ENCODE data around the gene PLEKHM3.

Gene PLEKHM3

DNA sequence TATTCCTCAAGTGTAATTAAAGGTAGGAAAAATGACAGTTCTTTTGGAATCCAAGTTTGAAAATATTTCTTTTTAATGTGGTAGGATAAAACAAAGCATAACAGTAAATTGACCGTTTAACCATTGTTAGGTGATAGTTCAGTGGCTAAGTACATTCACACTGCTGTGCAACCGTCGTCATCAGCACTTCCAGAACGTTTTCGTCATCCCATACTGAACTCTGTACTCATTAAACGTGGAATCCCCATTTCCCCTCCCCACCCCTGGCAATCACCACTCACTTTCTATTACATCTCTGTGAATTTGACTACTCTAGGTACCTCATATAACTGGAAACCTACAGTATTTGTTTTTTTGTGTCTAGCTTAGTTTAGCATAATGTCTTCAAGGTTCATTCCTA, 222.7 kb downstream of the PLEKHM3 start:
- DNase-seq (ENCODE audit: low read depth in 4 of 4, low spot score in 1 of 4) = no peak

DNA sequence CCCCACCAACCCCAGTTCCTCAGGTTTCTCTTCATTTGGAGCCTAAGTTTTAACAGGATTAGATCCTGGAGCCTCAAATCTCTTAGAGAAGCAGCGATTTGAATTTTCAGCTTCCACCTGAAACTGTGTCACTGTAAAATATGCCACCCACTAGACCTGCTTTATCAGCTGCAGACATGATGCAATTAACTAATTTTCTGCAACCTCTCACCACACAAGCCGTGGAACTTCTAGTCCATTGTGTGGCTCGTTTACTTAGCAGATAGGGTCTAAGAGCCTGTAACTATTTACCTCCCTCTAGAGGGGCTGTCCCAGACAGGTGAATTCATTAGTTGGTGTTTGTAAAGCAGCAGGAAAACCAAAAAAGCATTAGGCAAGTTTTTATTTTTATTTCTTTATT, 224.1 kb downstream of the PLEKHM3 start:
- DNase-seq (ENCODE audit: low read depth in 4 of 4, low spot score in 1 of 4) = no peak

DNA sequence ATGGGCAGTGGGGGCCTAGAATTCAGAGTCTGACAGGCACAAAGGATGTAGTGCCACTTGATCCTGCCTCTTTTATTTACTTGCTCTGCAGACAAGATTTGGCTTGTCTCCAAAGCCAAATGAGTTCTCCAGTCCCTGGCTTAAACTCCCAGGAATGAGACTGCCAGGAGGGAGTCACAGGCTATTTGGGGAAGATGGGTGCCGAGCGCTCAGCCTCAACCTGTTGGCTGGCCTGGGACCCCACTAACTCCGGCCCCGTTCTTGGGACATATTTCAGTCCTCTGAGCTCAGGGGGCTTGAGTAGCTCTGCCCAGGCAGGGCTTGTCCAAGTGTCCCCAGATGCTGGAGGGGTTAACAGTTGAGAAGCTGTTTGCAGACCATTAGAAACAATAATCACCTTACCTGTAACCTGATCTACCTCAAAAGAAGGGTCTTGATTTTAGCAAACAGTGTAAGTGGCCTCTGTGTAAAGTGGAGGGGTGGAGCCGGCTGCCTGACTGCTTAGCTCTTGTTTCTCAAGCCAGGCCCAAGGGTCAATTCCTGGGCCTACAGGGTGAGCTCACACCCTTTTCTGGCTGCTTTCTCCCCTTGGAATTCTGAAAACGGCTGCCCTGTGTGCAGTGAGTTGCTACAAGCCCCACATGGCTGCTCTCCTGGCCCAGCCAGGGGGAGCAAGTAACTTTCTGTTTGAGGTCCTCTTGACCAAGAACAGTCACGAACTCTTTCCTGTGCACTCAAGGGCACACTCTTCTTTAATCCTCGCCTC, 228.6 kb downstream of the PLEKHM3 start:
- no peak for DNase-seq (ENCODE audit: low read depth in 4 of 4, low spot score in 1 of 4)

DNA sequence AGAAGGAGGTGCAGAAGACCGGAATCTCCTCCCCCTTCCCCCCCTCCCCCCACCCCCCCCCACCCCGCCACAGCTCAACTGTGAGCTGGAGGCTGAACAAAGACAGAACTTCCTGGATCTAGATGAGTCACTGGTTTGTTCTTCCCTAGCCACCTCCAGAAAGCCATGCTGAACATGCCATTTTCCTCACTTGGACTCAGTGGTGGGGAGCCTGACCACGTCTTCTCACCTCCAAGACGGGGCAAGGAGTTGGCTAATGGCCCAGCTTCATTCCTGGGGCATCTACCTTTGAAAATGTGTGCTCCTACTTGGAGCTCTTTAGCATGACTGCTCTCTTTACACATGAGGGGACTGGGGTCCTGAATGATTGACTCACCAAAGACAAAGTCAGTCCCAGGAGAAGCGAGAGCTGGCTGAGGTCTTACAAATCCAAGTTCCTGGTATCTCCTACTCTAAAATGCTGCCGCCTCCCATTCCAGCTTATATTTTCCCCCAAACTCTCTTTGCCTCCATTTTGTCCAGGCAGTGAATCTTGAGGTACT, 233.0 kb downstream of the PLEKHM3 start:
- no peak for DNase-seq (ENCODE audit: low read depth in 4 of 4, low spot score in 1 of 4)

DNA sequence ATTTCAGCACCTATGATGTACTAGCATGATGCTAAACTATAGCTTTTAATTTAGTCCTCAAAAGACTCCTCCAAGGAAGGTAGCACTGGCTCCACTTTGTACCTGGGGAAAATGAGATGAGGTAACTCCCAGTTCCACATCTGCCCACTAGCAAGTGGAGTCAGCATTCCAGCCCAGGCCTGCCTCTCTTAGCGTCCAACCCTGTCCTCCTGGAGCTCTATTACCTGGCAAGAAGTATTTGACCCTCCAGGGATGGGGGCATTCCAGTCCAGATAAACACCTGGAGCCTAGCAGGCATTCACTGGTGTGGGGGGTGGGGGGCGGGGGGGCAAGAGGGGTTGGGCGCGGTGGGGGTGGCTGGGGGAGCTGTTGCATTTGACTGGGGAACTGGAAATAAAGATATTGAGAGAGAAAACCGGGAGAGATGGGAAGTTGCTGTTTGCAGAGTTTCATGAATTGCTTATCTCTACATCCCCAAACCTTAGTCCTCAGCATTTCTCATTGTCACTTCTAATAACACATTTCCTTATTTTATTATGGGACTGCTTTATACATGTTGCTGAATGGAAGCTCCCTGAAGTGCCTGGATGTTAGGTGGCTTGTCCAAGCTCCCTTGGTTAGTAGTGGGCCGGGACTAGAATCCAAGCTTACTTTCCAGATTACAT, 233.6 kb downstream of the PLEKHM3 start:
- no peak for DNase-seq (ENCODE audit: low read depth in 4 of 4, low spot score in 1 of 4)

DNA sequence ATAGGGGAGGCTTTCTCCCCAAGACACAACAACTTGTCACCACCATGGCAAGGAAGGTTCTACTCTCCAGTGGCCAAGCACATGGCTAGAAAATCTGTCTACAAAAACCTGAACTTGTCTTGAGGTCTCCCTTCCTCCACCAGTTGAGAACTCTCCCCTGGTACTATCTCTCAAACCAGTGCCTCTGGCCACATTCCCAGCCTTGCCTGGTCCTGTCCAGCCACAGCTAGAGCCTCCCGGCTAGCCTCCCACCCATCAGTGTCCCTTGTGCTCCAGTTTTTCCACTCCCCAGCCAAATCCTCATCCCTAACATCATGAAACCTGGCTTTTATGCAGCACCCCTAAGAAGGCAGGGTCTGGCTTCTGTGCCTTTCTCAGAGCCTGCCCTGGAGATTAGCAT, 234.4 kb downstream of the PLEKHM3 start:
- DNase-seq (ENCODE audit: low read depth in 4 of 4, low spot score in 1 of 4) = no peak

DNA sequence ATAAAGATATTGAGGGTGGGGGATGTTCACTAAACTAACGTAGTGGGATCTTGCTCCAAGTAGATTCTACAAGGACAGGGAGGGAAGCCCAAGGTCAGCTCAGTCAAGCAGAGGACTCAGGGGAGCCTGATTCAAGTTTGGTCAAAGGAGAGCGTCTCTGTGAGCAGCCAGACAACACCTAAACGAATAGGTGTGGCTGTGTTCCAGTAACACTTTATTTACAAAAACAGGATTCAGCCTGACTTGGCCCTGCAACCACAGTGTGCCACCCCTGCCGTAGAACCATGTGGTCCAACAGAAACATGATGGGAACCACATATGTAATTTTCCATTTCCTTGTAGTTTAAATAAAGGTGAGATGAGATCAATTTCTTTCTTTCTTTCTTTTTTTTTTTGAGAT, 237.5 kb downstream of the PLEKHM3 start:
- DNase-seq (ENCODE audit: low read depth in 4 of 4, low spot score in 1 of 4) = no peak

DNA sequence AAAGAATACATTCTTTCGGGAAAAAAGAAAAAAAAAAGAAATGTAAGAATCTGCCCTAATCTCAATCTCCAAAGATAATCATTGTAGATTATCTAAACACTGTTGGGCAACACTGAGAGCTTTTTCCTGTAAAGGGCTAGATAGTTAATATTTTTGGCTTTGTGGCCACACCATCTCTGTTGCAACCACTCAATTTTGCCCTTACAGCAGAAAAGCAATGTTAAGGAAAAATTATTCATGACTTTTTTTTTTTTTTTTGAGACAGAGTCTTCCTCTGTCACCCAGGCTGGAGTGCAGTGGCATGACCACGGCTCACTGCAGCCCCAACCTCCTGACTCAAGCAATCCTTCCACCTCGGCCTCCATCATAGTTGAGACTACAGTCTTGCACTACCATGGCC, 238.3 kb downstream of the PLEKHM3 start:
- DNase-seq (ENCODE audit: low read depth in 4 of 4, low spot score in 1 of 4) = no peak

DNA sequence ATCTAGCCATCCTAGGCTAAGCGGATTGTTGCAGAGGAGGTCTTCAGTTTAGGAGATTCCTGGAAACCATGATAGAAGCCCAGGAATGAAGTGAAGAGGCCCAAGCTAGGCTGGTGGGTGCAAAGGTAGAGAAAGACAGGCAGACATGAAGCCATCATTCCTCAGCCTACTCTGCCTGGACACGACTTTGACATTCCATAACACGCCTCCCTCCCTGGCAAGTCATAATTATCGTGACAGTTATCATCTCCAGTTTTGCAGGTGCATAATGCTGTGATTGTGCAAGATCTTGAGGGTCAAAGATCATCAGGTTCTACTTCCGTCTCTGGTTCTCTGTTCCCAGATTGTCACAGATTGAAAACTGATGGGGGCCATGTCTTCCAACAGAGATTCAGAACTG, 240.4 kb downstream of the PLEKHM3 start:
- no peak for DNase-seq (ENCODE audit: low read depth in 4 of 4, low spot score in 1 of 4)

DNA sequence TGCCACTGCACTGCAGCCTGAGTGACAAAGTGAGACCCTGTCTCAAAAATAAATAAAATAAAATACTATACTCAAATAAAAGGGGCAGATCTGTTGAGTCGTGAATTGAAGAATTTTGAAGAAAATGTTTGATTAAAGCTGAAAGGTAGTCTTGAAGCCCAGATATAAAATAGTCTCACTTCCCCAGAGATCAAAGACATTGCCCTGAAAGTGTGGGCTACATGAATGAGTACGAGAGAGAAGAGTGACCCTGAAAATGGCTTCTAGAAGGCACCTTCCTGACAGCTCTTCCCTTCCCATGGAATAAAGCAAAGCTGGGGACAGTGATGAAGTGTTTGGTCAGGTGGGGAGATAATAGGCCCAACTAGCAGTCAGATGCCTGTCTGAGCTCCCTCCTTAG, 241.8 kb downstream of the PLEKHM3 start:
- no peak for DNase-seq (ENCODE audit: low read depth in 4 of 4, low spot score in 1 of 4)

DNA sequence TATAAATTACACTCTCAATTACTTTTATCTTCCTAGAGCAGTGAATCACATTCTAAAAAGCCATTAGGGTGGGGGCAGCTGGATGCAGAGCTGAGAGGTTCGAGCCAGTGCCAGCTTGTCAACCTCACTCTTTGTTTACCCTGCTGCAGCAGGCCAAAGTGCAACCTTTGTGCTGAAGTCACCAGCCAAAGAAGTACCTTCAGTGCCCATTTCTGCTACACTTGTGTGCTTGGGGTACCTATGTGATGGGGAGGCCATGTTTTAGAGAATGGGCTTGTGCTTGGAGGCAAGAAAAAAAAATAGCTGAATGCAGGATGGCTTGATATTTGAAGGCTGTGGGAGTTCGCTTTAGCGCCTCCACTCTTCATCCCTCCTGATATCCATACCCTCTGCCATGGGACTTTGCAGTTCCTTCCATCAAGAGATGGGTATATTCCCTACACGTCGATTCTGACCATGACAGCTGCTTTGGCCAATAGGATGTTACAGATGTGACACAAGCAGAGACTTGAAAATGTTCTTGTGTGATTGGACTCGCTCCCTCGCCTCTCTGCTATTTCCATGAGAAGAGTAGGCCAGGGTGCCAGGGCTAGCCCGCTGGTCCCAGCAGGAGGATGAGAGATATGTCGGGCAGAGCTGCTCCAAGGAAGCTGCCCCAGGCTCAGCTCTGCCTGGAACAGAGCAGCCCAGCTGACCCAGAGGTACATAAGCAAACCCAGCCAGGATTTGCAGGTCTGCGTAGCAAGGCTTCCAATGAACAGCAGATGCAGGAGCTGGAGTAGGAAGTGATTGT, 242.9 kb downstream of the PLEKHM3 start:
- DNase-seq (ENCODE audit: low read depth in 4 of 4, low spot score in 1 of 4) = no peak

DNA sequence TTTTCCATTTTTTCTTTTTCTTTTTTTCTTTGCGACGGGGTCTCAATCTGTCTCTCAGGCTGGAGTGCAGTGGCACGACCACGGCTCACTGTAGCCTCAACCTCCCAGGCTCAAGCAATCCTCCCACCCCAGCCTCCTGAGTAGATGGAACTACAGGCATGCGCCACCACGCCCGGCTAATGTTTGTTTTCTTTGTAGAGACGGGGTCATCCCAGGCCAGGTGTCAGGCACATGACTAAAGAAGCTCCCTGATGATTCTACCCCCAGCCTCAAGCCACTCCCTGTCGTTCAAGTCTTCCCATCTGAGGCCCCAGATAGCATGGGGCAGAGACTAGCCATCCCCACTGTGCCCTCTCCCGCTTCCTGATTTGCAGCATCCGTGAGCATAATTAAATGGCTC, 245.8 kb downstream of the PLEKHM3 start:
- DNase-seq (ENCODE audit: low read depth in 4 of 4, low spot score in 1 of 4) = no peak

DNA sequence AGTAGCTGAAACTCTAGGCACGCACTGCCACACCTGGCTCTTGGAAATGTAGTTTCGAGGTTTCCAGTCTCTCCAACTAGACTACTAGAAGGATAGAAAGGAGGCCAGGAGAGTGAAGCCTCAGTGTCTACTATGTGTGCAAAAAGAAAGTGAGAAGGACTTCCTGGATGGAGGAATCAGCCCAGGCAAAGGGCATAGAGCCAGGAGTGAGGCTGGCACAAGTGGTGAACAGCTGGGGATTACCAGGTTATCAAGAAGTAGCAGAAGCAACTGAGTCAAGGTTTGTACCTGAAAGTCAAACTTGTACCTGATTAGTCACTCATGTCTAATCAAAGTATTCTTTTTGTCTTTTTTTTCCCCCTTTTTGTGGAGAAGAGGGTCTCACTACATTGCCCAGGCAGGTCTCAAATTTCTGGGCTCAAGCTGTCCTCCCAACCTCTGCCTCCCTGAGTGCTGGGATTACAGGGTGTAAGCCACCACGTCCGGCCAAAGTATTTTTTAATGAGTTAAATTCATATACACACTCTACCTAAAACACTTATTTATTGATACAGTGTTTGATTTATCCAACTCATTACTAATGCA, 246.9 kb downstream of the PLEKHM3 start:
- DNase-seq (ENCODE audit: low read depth in 4 of 4, low spot score in 1 of 4) = no peak

DNA sequence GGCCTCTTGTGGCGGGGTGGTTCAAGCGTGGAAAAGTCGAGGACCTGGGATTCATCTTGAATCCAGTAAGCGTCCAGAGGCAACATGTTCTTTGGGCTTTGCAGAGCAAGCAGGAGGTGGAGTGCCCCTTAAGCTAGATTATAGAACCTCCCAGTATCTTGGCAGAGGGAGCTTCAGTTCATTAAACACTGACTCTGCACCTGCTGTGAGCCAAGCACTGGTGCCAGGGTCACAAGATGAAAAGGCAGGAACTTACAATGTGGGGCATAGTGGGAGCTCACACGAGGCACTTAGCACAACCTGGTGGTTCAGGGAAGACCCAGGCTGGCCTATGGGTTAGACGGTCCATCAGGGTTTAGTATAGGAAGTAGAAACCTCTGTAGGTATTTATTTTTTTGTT, 248.2 kb downstream of the PLEKHM3 start:
- DNase-seq (ENCODE audit: low read depth in 4 of 4, low spot score in 1 of 4) = no peak

DNA sequence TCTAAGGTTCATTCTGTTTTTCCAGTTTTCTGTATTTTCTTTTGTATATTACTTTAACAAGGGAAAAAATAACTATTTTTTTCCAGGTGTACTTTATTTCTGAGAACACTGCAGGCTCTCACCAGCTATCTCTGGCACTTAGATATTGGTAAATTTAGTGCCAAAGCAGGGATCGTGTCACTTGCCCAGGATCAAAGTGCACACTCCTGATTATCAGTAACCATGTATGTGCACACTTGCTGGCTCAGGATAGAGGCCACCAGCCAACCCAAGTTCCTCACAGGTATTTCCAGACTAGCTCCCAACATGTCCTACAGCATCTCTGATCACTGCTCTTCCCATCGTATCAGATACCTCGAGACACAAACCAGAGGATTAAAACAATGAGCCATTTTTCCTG, 249.9 kb downstream of the PLEKHM3 start:
- no peak for DNase-seq (ENCODE audit: low read depth in 4 of 4, low spot score in 1 of 4)

DNA sequence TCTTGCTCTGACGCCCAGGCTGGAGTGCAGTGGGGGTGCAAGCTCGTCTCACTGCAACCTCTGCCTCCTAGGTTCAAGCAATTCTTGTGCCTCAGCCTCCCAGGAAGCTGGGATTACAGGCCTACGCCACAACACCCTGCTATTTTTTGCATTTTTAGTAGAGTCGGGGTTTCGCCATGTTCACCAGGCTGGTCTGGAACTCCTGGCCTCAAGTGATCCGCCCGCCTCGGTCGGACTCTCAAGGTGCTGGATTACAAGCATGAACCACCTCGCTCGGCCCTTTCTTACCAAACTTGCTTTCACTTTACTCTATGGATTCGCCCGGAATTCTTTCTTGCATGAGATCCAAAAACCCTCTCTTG, 252.5 kb downstream of the PLEKHM3 start:
- no peak for DNase-seq (ENCODE audit: low read depth in 4 of 4, low spot score in 1 of 4)

DNA sequence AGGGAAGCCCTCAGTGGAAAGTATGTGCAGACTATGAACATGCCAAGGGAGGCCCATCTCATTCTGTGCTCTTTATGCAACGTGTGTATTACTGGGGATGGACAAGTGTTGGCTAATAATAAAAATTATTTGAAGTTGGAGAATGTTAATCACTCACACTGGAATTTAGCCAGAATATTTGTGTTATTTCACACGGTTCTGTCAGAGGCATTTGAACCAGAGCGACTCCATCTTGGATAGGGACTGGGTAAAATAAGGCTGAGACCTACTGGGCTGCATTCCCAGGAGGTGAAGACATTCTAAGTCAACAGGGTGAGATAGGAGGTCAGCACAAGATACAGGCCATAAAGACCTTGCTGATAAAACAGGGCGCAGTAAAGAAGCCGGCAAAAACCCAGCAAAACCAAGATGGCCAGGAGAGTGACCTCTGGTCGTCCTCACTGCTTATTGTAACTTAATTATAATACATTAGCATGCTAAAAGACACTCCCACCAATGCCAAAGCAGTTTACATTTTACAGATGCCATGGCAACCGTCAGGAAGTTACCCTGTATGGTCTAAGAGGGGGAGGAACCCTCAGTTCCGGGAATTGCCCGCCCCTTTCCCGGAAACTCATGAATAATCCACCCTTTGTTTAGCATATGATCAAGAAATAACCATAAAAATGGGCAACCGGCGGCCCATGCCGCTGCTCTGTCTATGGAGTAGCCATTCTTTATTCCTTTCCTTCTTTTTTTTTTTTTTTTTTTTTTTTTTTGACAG, 253.1 kb downstream of the PLEKHM3 start:
- no peak for DNase-seq (ENCODE audit: low read depth in 4 of 4, low spot score in 1 of 4)

DNA sequence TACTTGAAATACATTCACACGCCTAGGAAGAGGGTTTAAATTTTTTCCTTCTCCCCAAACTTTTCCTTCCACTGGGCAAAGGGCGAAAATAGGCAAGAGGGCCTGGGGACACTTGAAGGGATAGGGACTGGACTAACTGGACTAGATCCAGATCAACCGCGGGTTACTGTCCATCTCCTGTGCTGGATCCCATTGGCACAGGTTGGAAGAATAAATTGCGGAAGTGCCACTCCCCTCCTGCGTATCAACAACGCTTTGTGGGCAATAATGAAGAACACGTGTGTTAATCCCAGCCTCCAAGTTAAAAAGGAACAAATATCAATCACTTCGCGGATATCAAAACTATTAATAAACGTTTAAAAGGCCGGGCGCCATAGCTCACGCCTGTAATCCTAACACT, 253.9 kb downstream of the PLEKHM3 start:
- no peak for DNase-seq (ENCODE audit: low read depth in 4 of 4, low spot score in 1 of 4)
